Prostate gland (tissue), 2 donors: ENCODE results near the gene CCL27.

Experiments
- CTCF ChIP-seq, 4 experiments: fragments of 200-600 bp in 2 of 4; fragments of 450-650 bp in 2 of 4; sonication (generic) in 2 of 4; IDR thresholded peaks; 1 replicate in 3 of 4; 2 replicates in 1 of 4; pipeline ENCODE4 v1.5.1; 2016 to 2019; ENCODE audit warnings: antibody characterized with exemption in 4 of 4, mild to moderate bottlenecking in 2 of 4, moderate library complexity in 2 of 4
- POLR2A ChIP-seq: fragments of 450-650 bp; IDR thresholded peaks from one replicate; pipeline ENCODE4 v1.6.1; 2016; ENCODE audit warnings: antibody characterized with exemption, mild to moderate bottlenecking
- POLR2AphosphoS5 ChIP-seq: sonication (generic); formaldehyde crosslinking; IDR thresholded peaks from one replicate; pipeline ENCODE4 v1.6.1; 2017; ENCODE audit warnings: antibody characterized with exemption

- TF ChIP-seq CTCF (IDR thresholded peaks at IDR 0.05) (no peak), POLR2AphosphoS5 (no peak), POLR2A (no peak)
Measured at GRCh38 chr9:34693560-34693959, 31.1 kb upstream of the CCL27 start.
